Hepatocyte (in vitro differentiated cells): Measurements from ENCODE around the gene STRA6. TPM values are rescaled to one million over a fixed set of nuclear protein-coding genes. Genes with fewer than 3 reads are reported as not detected.
A peak's percentile ranks its signal among the peaks of the same experiment; 100 is the strongest.

Source experiments
- DNase-seq: peaks from one replicate; pipeline ENCODE4 v3.0.0-alpha.2; 2016; ENCODE audit warnings: low spot score
- H2AFZ ChIP-seq: fragments of 200-600 bp; sonication (generic); 2 replicates; pipeline ENCODE4 v1.6.0; 2016; ENCODE audit warnings: antibody characterized with exemption, mild to moderate bottlenecking
- H3K27ac ChIP-seq: fragments of 200-600 bp; sonication (generic); 2 replicates; pipeline ENCODE4 v1.5.1; 2016; ENCODE audit warnings: mild to moderate bottlenecking
- H3K27me3 ChIP-seq: fragments of 200-600 bp; sonication (generic); 2 replicates; pipeline ENCODE4 v1.6.1; 2016
- H3K36me3 ChIP-seq: fragments of 200-600 bp; sonication (generic); replicated peaks from 2 replicates; pipeline ENCODE4 v1.5.1; 2016; ENCODE audit warnings: low read depth; ENCODE audit not compliant: insufficient read depth
- H3K4me1 ChIP-seq: fragments of 200-600 bp; sonication (generic); 2 replicates; pipeline ENCODE4 v1.5.1; 2016; ENCODE audit warnings: mild to moderate bottlenecking, moderate library complexity; ENCODE audit not compliant: insufficient read depth
- H3K4me2 ChIP-seq: fragments of 200-600 bp; sonication (generic); 2 replicates; pipeline ENCODE4 v1.6.0; 2016
- H3K4me3 ChIP-seq: fragments of 200-600 bp; sonication (generic); 2 replicates; pipeline ENCODE4 v1.5.1; 2016; ENCODE audit warnings: mild to moderate bottlenecking
- H3K79me2 ChIP-seq: fragments of 200-600 bp; sonication (generic); 2 replicates; pipeline ENCODE4 v1.6.0; 2017; ENCODE audit warnings: mild to moderate bottlenecking
- H3K9me2 ChIP-seq: fragments of 200-600 bp; sonication (generic); replicated peaks from 2 replicates; pipeline ENCODE4 v1.6.0; 2017; ENCODE audit warnings: mild to moderate bottlenecking; ENCODE audit not compliant: insufficient read depth
- H3K9me3 ChIP-seq: fragments of 200-600 bp; sonication (generic); 2 replicates; pipeline ENCODE4 v1.5.1; 2016; ENCODE audit warnings: low read depth, mild to moderate bottlenecking
- H4K20me1 ChIP-seq: fragments of 200-600 bp; sonication (generic); 2 replicates; pipeline ENCODE4 v1.6.0; 2016; ENCODE audit warnings: mild to moderate bottlenecking; ENCODE audit not compliant: insufficient read depth, poor library complexity, severe bottlenecking
- EZH2 ChIP-seq: fragments of 200-600 bp; sonication (generic); IDR thresholded peaks from 2 replicates; pipeline ENCODE4 v1.6.1; 2016; ENCODE audit warnings: antibody characterized with exemption, mild to moderate bottlenecking, borderline replicate concordance
- EZH2phosphoT487 ChIP-seq: fragments of 200-600 bp; sonication (generic); IDR thresholded peaks from one replicate; pipeline ENCODE4 v1.6.1; 2018; ENCODE audit warnings: antibody characterized with exemption, mild to moderate bottlenecking, low read depth, moderate library complexity; ENCODE audit not compliant: unreplicated experiment, severe bottlenecking
- WGBS: methylation state at CpG from one replicate; pipeline ENCODE4 v1.1.6; 2016; ENCODE audit warnings: low lambda C conversion rate; ENCODE audit errors: missing lambda C conversion rate; 5-methylcytosine and 5-hydroxymethylcytosine counted together
- polyA plus RNA-seq: library from polyadenylated mRNA; unstranded; fragments of >200 nt; fragmentation: Nextera tagmentation; extraction: Ambion mirVana; gene quantifications from 2 replicates; pipeline ENCODE4 v1.2.1, GENCODE V29; 2016
- total RNA-seq: library from RNA; depleted of rRNA; stranded (reverse); fragments of >200 nt; gene quantifications from 2 replicates; pipeline ENCODE4 v1.2.3, GENCODE V29; 2014
- TF ChIP-seq, protein P1 (sequence below): fragments of 200-600 bp; sonication (generic); IDR thresholded peaks from 2 replicates; pipeline ENCODE4 v1.5.1; 2016; ENCODE audit warnings: antibody characterized with exemption, mild to moderate bottlenecking; ENCODE audit not compliant: poor library complexity

STRA6 gene
- total and polyA plus RNA-seq, 2 experiments from 2014 or later: 31.5 to 37.1 TPM

DNA sequence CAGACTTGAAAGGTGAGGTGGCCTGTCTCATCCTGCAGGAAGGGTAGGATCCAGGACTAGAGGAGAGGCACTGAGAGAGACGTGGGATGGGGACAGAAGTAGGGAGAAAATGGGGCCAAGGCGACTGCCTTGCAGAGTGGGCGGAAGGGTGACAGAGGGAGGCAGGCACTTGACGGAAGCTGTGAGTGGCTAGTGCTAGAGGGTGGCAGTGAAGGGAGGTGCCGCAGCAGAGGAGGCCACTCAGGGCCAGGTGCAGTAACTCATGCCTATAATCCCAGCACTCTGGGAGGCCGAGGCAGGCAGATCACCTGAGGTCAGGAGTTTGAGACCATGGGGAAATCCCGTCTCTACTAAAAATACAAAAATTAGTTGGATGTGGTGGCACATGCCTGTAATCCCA is 40.8 kb upstream of the STRA6 start:
- Histone ChIP-seq H3K4me1 (peaks cover 18% of the 10 kb centered on the region), H3K9me2 (no peaks in the 10 kb centered on the region), H2AFZ (no peak overlapping the region), H4K20me1 (no peaks in the 10 kb centered on the region), H3K27ac (no peak overlapping the region), H3K36me3 (no peaks in the 10 kb centered on the region), H3K79me2 (no peaks in the 10 kb centered on the region), H3K27me3 (peaks cover 8% of the 10 kb centered on the region), H3K4me2 (no peak overlapping the region), H3K9me3 (no peaks in the 10 kb centered on the region), H3K4me3 (no peak overlapping the region)
- TF ChIP-seq, protein P1, sequence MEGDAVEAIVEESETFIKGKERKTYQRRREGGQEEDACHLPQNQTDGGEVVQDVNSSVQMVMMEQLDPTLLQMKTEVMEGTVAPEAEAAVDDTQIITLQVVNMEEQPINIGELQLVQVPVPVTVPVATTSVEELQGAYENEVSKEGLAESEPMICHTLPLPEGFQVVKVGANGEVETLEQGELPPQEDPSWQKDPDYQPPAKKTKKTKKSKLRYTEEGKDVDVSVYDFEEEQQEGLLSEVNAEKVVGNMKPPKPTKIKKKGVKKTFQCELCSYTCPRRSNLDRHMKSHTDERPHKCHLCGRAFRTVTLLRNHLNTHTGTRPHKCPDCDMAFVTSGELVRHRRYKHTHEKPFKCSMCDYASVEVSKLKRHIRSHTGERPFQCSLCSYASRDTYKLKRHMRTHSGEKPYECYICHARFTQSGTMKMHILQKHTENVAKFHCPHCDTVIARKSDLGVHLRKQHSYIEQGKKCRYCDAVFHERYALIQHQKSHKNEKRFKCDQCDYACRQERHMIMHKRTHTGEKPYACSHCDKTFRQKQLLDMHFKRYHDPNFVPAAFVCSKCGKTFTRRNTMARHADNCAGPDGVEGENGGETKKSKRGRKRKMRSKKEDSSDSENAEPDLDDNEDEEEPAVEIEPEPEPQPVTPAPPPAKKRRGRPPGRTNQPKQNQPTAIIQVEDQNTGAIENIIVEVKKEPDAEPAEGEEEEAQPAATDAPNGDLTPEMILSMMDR: no peak
- TF ChIP-seq EZH2 (no peak), EZH2phosphoT487 (no peak)
- DNase-seq: no peak
- 86% methylated on average over 7 of the region's 7 CpGs for WGBS

GRCh38 chr15:74242441-74243185 is 40.0 kb upstream of the STRA6 start:
- H3K9me3 ChIP-seq: no peaks in the 10 kb centered on the region
- H3K4me2 ChIP-seq: peak overlapping the region; percentile 44
- TF ChIP-seq EZH2 (no peak), EZH2phosphoT487 (no peak)
- TF ChIP-seq, protein P1: no peak
- H2AFZ ChIP-seq: no peak overlapping the region
- no peak overlapping the region for H3K4me3 ChIP-seq
- peak overlapping the region; percentile 22 for H3K27ac ChIP-seq
- no peaks in the 10 kb centered on the region for H3K9me2 ChIP-seq
- 42% methylated on average over 11 of the region's 11 CpGs for WGBS
- no peaks in the 10 kb centered on the region for H3K79me2 ChIP-seq
- peaks cover 8% of the 10 kb centered on the region for H3K27me3 ChIP-seq
- peaks cover 18% of the 10 kb centered on the region for H3K4me1 ChIP-seq
- no peaks in the 10 kb centered on the region for H3K36me3 ChIP-seq
- DNase-seq: peak; percentile 78
- H4K20me1 ChIP-seq: no peaks in the 10 kb centered on the region

GRCh38 chr15:74240897-74241614 is 38.5 kb upstream of the STRA6 start:
- H3K4me3 ChIP-seq: no peak overlapping the region
- no peak overlapping the region for H2AFZ ChIP-seq
- H3K27ac ChIP-seq: no peak overlapping the region
- TF ChIP-seq, protein P1: no peak
- TF ChIP-seq EZH2 (no peak), EZH2phosphoT487 (no peak)
- no peak for DNase-seq
- H3K36me3 ChIP-seq: no peaks in the 10 kb centered on the region
- H3K9me3 ChIP-seq: no peaks in the 10 kb centered on the region
- H3K27me3 ChIP-seq: peaks cover 6% of the 10 kb centered on the region
- no peaks in the 10 kb centered on the region for H4K20me1 ChIP-seq
- peaks cover 18% of the 10 kb centered on the region for H3K4me1 ChIP-seq
- no peaks in the 10 kb centered on the region for H3K9me2 ChIP-seq
- WGBS: 80% methylated on average over 4 of the region's 4 CpGs
- H3K4me2 ChIP-seq: no peak overlapping the region
- no peaks in the 10 kb centered on the region for H3K79me2 ChIP-seq
